ENCODE measurements around the gene EOGT.

GRCh38 chr3:69008980-69009379, 4.5 kb downstream of the EOGT start:
- TF ChIP-seq EP300 (IDR thresholded peaks at IDR 0.05) = no peak
- no peak for TF ChIP-seq CTCF (IDR thresholded peaks at IDR 0.05)
- no peak for TF ChIP-seq POLR2AphosphoS5 (IDR thresholded peaks at IDR 0.05)
